SJCRH30 (cell line): ENCODE measurements around the gene DNASE1L2. TPM values are rescaled to one million over a fixed set of nuclear protein-coding genes. Genes with fewer than 3 reads are reported as not detected.
"Not testable (repeated sequence)": the region's sequence is repeated elsewhere in the genome, so short reads cannot be mapped to it uniquely, and the experiment has no call there.

Experiments
- DNase-seq, 2 experiments: peaks; one replicate each; pipeline ENCODE4 v3.0.0-alpha.2; 2015 to 2020
- H3K27ac ChIP-seq: fragments of 250-450 bp; sonication (Bioruptor Pico); 2 replicates; pipeline ENCODE4 v1.5.1; 2020; ENCODE audit warnings: mild to moderate bottlenecking, moderate library complexity
- H3K27me3 ChIP-seq: fragments of 250-450 bp; sonication (Bioruptor Pico); 2 replicates; pipeline ENCODE4 v1.5.1; 2020; ENCODE audit warnings: mild to moderate bottlenecking, moderate library complexity
- H3K36me3 ChIP-seq: fragments of 250-450 bp; sonication (Bioruptor Pico); 2 replicates; pipeline ENCODE4 v1.5.1; 2020; ENCODE audit warnings: mild to moderate bottlenecking, moderate library complexity
- H3K4me1 ChIP-seq: fragments of 250-450 bp; sonication (Bioruptor Pico); 2 replicates; pipeline ENCODE4 v1.5.1; 2020; ENCODE audit warnings: mild to moderate bottlenecking, moderate library complexity
- H3K4me3 ChIP-seq: fragments of 250-450 bp; sonication (Bioruptor Pico); 2 replicates; pipeline ENCODE4 v1.5.1; 2020; ENCODE audit warnings: mild to moderate bottlenecking, moderate library complexity
- H3K9me3 ChIP-seq: fragments of 250-450 bp; sonication (Bioruptor Pico); replicated peaks from 2 replicates; pipeline ENCODE4 v1.5.1; 2020; ENCODE audit warnings: mild to moderate bottlenecking, moderate library complexity
- total RNA-seq: library from RNA; depleted of rRNA; stranded (reverse); fragments of >200 nt; shearing (Covaris generic); gene quantifications from 2 replicates; pipeline ENCODE4 v1.2.3, GENCODE V29; 2014

The DNASE1L2 gene
- total RNA-seq, 1 experiment from 2014 or later: 1.7 TPM

DNA sequence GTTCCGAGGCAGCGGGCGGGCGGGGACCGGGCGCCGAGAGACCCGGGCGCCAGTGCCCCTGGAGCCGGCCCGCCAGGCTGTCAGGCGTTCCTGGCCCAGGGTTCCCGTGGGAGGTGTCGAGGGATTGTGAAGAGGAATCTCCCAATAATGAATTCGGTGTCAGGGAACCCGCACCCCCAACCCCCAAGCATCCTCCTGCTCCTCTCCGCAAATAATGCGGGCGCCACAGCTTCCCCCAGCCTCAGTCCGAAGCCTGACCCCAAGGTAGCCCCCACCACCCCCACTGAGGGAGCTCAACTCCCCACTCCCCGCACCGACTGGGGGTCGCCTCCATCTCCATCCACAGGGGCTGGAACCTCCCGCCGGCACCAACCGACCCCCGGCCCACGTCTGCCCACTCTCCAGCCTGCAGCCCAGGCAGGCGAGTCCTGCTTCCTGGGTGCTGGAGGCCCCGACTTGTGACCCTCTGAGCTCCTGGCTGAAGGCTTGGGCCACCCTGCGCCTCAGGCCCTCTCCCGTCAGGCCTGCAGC, 39.2 kb upstream of the DNASE1L2 start:
- H3K4me3 ChIP-seq: no peak overlapping the region
- DNase-seq: no peak
- peaks cover 43% of the 10 kb centered on the region for H3K27me3 ChIP-seq
- peaks cover 4% of the 10 kb centered on the region; the same call in 1 of the 2 replicates for H3K4me1 ChIP-seq
- no peaks in the 10 kb centered on the region for H3K9me3 ChIP-seq
- no peaks in the 10 kb centered on the region for H3K36me3 ChIP-seq
- H3K27ac ChIP-seq: no peak overlapping the region

- no peak for DNase-seq
- Histone ChIP-seq H3K4me1 (peaks cover 4% of the 10 kb centered on the region; the same call in 1 of the 2 replicates), H3K4me3 (no peak overlapping the region), H3K9me3 (no peaks in the 10 kb centered on the region), H3K27me3 (peaks cover 43% of the 10 kb centered on the region), H3K27ac (no peak overlapping the region), H3K36me3 (no peaks in the 10 kb centered on the region)
Measured at GRCh38 chr16:2197765-2198164, 38.5 kb upstream of the DNASE1L2 start.

GRCh38 chr16:2198283-2198682, 38.0 kb upstream of the DNASE1L2 start:
- H3K36me3 ChIP-seq: no peaks in the 10 kb centered on the region
- DNase-seq: no peak
- H3K27ac ChIP-seq: no peak overlapping the region
- peaks cover 41% of the 10 kb centered on the region for H3K27me3 ChIP-seq
- H3K4me1 ChIP-seq: peaks cover 4% of the 10 kb centered on the region; the same call in 1 of the 2 replicates
- H3K9me3 ChIP-seq: no peaks in the 10 kb centered on the region
- H3K4me3 ChIP-seq: no peak overlapping the region

DNA sequence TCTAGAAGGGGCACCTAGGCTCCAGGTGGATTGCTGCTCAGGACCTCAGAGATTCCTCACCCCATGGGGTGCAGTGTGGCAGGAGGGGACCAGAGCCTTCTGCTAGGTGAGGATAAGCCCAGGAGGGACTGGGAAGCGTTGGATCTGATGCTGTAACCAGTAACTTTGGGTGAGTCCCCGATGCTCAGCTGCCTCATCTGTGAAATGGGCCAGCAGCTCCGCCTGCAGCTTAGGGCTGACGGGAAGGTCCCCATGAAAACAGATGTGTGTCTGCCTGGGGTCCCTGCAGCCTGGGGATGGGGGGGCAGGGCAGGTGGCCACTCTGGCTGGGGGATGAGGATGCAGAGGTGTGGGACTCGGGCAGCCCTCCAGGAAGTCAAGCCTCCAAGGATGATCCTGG, 37.1 kb upstream of the DNASE1L2 start:
- H3K9me3 ChIP-seq: no peaks in the 10 kb centered on the region
- peaks cover 4% of the 10 kb centered on the region; the same call in 1 of the 2 replicates for H3K4me1 ChIP-seq
- no peak overlapping the region for H3K4me3 ChIP-seq
- no peaks in the 10 kb centered on the region for H3K36me3 ChIP-seq
- DNase-seq: no peak
- peaks cover 32% of the 10 kb centered on the region for H3K27me3 ChIP-seq
- no peak overlapping the region for H3K27ac ChIP-seq

DNA sequence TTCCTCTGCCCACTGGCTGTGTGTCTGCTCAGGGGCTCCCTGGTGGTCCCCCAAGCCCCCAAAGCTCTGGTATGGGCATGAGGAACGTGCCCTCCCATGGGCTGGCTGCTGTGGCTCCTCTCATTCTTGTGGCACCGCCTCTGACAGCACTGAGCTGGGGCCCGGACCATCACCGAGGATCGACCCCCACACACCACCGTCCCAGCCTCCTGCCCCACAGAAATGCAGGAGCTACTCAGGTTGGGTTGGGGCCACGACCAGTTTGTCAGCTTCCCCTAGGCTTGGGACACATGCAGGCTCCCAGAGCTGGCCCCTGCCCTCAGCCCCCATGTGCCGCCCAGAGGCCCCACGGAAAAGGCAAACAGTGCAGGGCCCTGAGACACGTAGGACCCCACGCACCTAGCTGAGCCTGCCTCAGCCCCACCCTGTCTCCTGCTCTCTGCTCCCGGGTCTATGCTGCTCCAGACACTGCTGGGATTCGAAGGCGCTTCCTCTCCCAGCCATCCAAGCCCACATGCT, 36.6 kb upstream of the DNASE1L2 start:
- H3K27me3 ChIP-seq: peaks cover 27% of the 10 kb centered on the region
- DNase-seq: no peak
- no peaks in the 10 kb centered on the region for H3K36me3 ChIP-seq
- peaks cover 4% of the 10 kb centered on the region; the same call in 1 of the 2 replicates for H3K4me1 ChIP-seq
- H3K27ac ChIP-seq: no peak overlapping the region
- no peak overlapping the region for H3K4me3 ChIP-seq
- no peaks in the 10 kb centered on the region for H3K9me3 ChIP-seq

- H3K4me1 ChIP-seq: peaks cover 4% of the 10 kb centered on the region; the same call in 1 of the 2 replicates
- no peak for DNase-seq
- no peaks in the 10 kb centered on the region for H3K36me3 ChIP-seq
Measured at GRCh38 chr16:2200313-2200712, 35.9 kb upstream of the DNASE1L2 start.

DNA sequence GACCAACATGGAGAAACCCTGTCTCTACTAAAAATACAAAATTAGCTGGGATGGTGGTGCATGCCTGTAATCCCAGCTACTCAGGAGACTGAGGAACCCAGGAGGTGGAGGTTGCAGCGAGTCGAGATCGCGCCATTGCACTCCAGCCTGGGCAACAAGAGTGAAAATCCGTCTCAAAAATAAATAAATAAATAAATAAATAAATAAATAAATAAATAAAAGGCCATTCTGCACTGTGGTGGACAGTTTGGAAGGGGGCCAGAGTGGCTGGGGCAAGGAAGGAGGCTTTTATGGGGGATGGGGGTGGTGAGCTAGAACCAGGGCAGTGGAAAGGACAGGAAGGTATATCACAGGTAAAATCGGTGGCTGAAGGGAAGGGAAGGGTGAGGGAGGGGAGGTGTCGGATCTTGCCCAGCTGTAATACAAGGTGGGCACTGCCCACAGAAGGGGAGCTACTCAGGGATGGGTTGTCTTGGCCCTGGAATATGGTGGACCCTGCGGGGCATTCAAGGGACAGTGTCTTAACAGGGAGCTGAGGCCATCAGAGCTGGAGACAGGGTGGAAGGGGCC, 33.0 kb upstream of the DNASE1L2 start:
- not testable (repeated sequence) for H3K27me3 ChIP-seq, H3K4me1 ChIP-seq, H3K27ac ChIP-seq, H3K36me3 ChIP-seq, H3K4me3 ChIP-seq, H3K9me3 ChIP-seq, DNase-seq

More at GRCh38 chr16:2200313-2200712, 35.9 kb upstream of the DNASE1L2 start:
- no peak overlapping the region for H3K4me3 ChIP-seq
- H3K27ac ChIP-seq: no peak overlapping the region
- no peaks in the 10 kb centered on the region for H3K9me3 ChIP-seq
- peaks cover 20% of the 10 kb centered on the region for H3K27me3 ChIP-seq

DNA sequence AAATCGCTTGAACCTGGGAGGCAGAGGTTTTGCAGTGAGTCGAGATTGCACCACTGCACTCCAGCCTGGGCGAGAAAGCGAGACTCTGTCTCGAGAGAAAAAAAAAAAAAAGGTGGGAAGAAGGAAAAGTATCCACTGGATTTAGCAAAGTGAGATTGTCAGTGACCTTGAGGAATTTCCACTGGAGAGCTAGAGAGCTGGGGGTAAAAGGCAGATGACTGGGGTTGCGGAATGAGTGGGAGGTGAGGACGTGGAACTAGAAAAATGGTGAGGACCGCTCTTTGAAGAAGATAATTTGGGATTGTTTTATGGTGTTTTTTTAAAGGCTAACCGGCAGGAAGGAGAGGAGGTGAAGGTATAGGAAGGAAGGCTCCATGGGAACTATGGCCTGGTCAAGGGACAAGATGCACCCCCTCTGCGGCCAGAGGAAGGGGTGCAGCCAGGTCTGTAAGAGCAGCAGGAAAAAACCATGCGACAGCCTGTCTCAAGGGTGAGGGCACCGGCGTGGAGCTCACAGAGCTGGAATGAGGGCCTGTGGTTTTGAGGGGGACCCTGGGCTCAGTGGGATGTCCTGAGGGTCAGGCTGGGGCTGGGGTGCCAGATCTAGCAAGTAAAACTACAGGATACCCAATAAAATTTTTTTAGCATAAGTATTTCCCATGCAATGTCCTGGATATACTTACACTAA, 31.7 kb upstream of the DNASE1L2 start:
- H3K4me1 ChIP-seq: no peaks in the 10 kb centered on the region

DNA sequence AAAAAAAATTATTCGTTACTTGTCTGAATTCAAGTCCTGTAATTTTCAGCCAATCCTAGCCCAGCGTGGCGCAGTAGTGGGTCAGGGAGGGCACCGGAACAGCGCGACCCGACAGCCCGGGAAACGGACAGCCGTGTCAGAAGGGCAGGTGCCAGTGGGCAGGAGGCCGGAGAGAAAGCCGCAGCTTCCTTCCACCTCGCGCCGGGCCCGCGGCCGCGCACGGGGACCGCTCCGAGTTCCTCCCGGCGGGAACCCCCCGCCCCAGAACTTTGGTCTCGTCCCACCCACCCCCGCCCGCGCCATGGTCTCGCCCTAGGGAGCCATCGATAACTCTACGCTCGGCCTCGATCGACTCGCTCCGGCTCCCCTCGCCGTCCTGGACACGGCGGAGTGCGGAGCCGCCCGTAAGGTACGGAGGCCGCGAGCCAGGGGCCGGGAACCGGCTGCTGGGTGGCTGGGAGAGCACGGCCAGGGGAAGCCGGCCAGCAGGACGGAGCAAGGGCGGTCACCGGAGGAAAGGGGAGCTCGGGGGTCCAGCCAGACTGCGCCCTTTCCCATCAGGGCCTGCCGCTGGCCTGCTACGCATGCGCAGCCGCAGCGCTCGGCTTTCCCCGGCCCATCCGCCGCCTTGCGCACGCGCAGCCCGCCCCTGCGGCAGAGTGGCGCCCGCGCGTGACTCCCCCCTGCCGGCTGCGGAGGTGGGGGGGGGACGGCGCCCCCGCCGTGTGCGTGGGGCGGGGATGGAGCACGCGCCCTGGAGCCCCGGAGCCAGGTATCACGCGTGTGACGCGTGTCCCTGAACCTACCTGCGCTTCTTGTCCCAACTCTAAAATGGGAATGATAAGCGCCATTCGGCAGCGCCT, 30.9 kb upstream of the DNASE1L2 start, which contains the start of gene MLST8:
Gene MLST8, plus strand, starts transcription at position 351 of the 863 bp plus-strand sequence. CDS start 632 bp downstream, outside the sequence.
- Histone ChIP-seq H3K4me3 (peak within 1 kb of the TSS; percentile 99), H3K27me3 (no peaks in the 10 kb centered on the region), H3K9me3 (no peaks in the 10 kb centered on the region), H3K4me1 (no peaks in the 10 kb centered on the region), H3K27ac (peak within 1 kb of the TSS; percentile 90), H3K36me3 (peaks cover 3% of the 10 kb centered on the region; the same call in 1 of the 2 replicates)
- peak; percentile 77 to 86 for DNase-seq

More for the DNA sequence above, 31.7 kb upstream of the DNASE1L2 start:
- peak overlapping the region; percentile 99 for H3K4me3 ChIP-seq
- peak in 1 of 2 experiments; percentile 33 for DNase-seq
- H3K27me3 ChIP-seq: no peaks in the 10 kb centered on the region
- H3K9me3 ChIP-seq: no peaks in the 10 kb centered on the region
- H3K27ac ChIP-seq: peak overlapping the region; percentile 90
- H3K36me3 ChIP-seq: peaks cover 3% of the 10 kb centered on the region; the same call in 1 of the 2 replicates

- H3K4me1 ChIP-seq: no peaks in the 10 kb centered on the region
- no peaks in the 10 kb centered on the region for H3K27me3 ChIP-seq
- H3K9me3 ChIP-seq: no peaks in the 10 kb centered on the region
- peaks cover 3% of the 10 kb centered on the region; the same call in 1 of the 2 replicates for H3K36me3 ChIP-seq
- DNase-seq: no peak
- H3K27ac ChIP-seq: no peak overlapping the region; the same call in 1 of the 2 replicates
- H3K4me3 ChIP-seq: peak overlapping the region; percentile 99
Measured at GRCh38 chr16:2205967-2206313, 30.3 kb upstream of the DNASE1L2 start.

GRCh38 chr16:2206420-2206779, 29.8 kb upstream of the DNASE1L2 start:
- Histone ChIP-seq H3K4me3 (no peak overlapping the region), H3K27me3 (no peaks in the 10 kb centered on the region), H3K27ac (no peak overlapping the region), H3K4me1 (no peaks in the 10 kb centered on the region), H3K36me3 (peaks cover 3% of the 10 kb centered on the region; the same call in 1 of the 2 replicates), H3K9me3 (no peaks in the 10 kb centered on the region)
- DNase-seq: no peak

GRCh38 chr16:2206780-2207433, 29.3 kb upstream of the DNASE1L2 start:
- no peak for DNase-seq
- no peak overlapping the region for H3K4me3 ChIP-seq
- H3K27me3 ChIP-seq: no peaks in the 10 kb centered on the region
- H3K4me1 ChIP-seq: no peaks in the 10 kb centered on the region
- H3K36me3 ChIP-seq: peaks cover 3% of the 10 kb centered on the region; the same call in 1 of the 2 replicates
- H3K27ac ChIP-seq: no peak overlapping the region
- H3K9me3 ChIP-seq: no peaks in the 10 kb centered on the region

- no peak overlapping the region for H3K27ac ChIP-seq
- no peaks in the 10 kb centered on the region for H3K27me3 ChIP-seq
- H3K4me1 ChIP-seq: no peaks in the 10 kb centered on the region; the same call in 1 of the 2 replicates
- peaks cover 5% of the 10 kb centered on the region; the same call in 1 of the 2 replicates for H3K36me3 ChIP-seq
- DNase-seq: no peak
- no peaks in the 10 kb centered on the region for H3K9me3 ChIP-seq
- no peak overlapping the region for H3K4me3 ChIP-seq
Measured at GRCh38 chr16:2207872-2208271, 28.4 kb upstream of the DNASE1L2 start.

- peaks cover 3% of the 10 kb centered on the region; the same call in 1 of the 2 replicates for H3K4me1 ChIP-seq
- no peak for DNase-seq
- H3K4me3 ChIP-seq: no peak overlapping the region
- no peaks in the 10 kb centered on the region for H3K27me3 ChIP-seq
- H3K36me3 ChIP-seq: peaks cover 5% of the 10 kb centered on the region; the same call in 1 of the 2 replicates
- no peaks in the 10 kb centered on the region for H3K9me3 ChIP-seq
- no peak overlapping the region for H3K27ac ChIP-seq
Measured at GRCh38 chr16:2208308-2208707, 27.9 kb upstream of the DNASE1L2 start.
